Common myeloid progenitor, CD34-positive (primary cell): ENCODE results near the gene USP25.

ENCODE experiments used
- CTCF ChIA-PET: fragments of 350-600 bp; sonication (Branson Sonifier 250); formaldehyde crosslinking; loops from one replicate; lab custom pipeline; 2021; ENCODE audit warnings: antibody characterized with exemption; lab: Charles Lee
- POLR2A ChIA-PET: fragments of 350-600 bp; sonication (Branson Sonifier 250); formaldehyde crosslinking; loops from one replicate; lab custom pipeline; 2021; ENCODE audit warnings: antibody characterized with exemption; lab: Charles Lee
- DNase-seq, 3 donors: peaks; one replicate each; pipeline versions ENCODE4 v3.0.0 to v3.0.0-alpha.2; 2013
- H3K27ac ChIP-seq, 2 experiments: 1 replicate in 1 of 2; 2 replicates in 1 of 2; pipeline ENCODE4 v1.7.0; 2013; ENCODE audit warnings: inconsistent platforms in 2 of 2, low read length in 2 of 2, mild to moderate bottlenecking in 2 of 2, low read depth in 1 of 2, moderate library complexity in 1 of 2; ENCODE audit not compliant: severe bottlenecking in 2 of 2, insufficient read depth in 1 of 2, poor library complexity in 1 of 2
- H3K27me3 ChIP-seq, 5 experiments: replicated peaks in 2 of 5; 1 replicate in 3 of 5; 2 replicates in 2 of 5; pipeline versions ENCODE4 v1.6.1 to v1.7.0; 2013; ENCODE audit warnings: low read length in 4 of 5, mild to moderate bottlenecking in 2 of 5, moderate library complexity in 2 of 5, inconsistent platforms in 1 of 5; ENCODE audit not compliant: insufficient read depth in 5 of 5, control insufficient read depth in 4 of 5
- H3K36me3 ChIP-seq, 4 experiments: 1 replicate in 2 of 4; 2 replicates in 2 of 4; pipeline versions ENCODE4 v1.6.1 to v1.7.0; 2013; ENCODE audit warnings: low read length in 3 of 4, control low read depth in 1 of 4, mild to moderate bottlenecking in 1 of 4; ENCODE audit not compliant: control insufficient read depth in 4 of 4, insufficient read depth in 4 of 4
- H3K4me1 ChIP-seq, 4 experiments: 1 replicate in 3 of 4; 2 replicates in 1 of 4; pipeline versions ENCODE4 v1.6.1 to v1.7.1; 2013; ENCODE audit warnings: low read length in 3 of 4, mild to moderate bottlenecking in 3 of 4, control low read depth in 1 of 4, inconsistent platforms in 1 of 4, moderate library complexity in 1 of 4; ENCODE audit not compliant: control insufficient read depth in 4 of 4, insufficient read depth in 4 of 4; ENCODE audit errors: control extremely low read depth in 1 of 4
- H3K4me3 ChIP-seq, 7 experiments: 1 replicate in 4 of 7; 2 replicates in 3 of 7; pipeline versions ENCODE4 v1.5.1 to v1.7.0; 2013; ENCODE audit warnings: mild to moderate bottlenecking in 7 of 7, low read length in 6 of 7, moderate library complexity in 6 of 7, inconsistent platforms in 2 of 7, low read depth in 2 of 7, control low read depth in 1 of 7; ENCODE audit not compliant: insufficient read depth in 4 of 7, control insufficient read depth in 1 of 7; ENCODE audit errors: extremely low read depth in 1 of 7
- H3K9me3 ChIP-seq, 5 experiments: 1 replicate in 4 of 5; 2 replicates in 1 of 5; pipeline versions ENCODE4 v1.6.1 to v1.7.1; 2013; ENCODE audit warnings: low read length in 4 of 5, mild to moderate bottlenecking in 2 of 5, inconsistent platforms in 1 of 5, low read depth in 1 of 5, moderate library complexity in 1 of 5; ENCODE audit not compliant: control insufficient read depth in 4 of 5, insufficient read depth in 2 of 5; ENCODE audit errors: control extremely low read depth in 1 of 5
- WGBS: methylation state at CpG from one replicate; pipeline ENCODE4 v1.1.5; 2013; ENCODE audit not compliant: insufficient coverage; 5-methylcytosine and 5-hydroxymethylcytosine counted together

Gene USP25

DNA sequence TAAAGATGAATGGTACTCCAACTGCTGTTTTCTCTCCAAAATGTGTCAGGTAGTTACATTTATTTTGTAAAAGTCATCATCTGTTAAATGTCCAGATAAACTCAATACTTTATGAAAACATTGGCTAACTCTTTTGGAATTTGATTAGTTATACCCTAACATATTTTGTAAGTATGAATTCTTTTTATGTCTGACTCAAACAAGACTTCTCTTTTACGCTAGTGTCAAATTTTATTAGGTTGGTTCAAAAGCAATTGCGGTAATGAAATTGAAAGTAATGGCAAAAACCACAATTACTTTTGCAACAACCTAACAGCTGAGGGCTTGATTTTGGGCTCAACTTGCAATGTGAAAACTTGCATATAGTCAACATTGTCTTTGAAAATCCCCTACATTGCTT is 41.0 kb upstream of the USP25 start:
- no CpG with 5 or more reads among the region's 2 CpGs for WGBS
- POLR2A ChIA-PET: no interaction called here
- H3K4me1 ChIP-seq: peaks cover 0 to 16% (median 5%) of the 10 kb centered on the region in 4 experiments
- H3K36me3 ChIP-seq: no peaks in the 10 kb centered on the region
- H3K27ac ChIP-seq: no peak overlapping the region
- no peaks in the 10 kb centered on the region for H3K9me3 ChIP-seq
- CTCF ChIA-PET: no interaction called here
- no peak overlapping the region for H3K4me3 ChIP-seq
- no peaks in the 10 kb centered on the region for H3K27me3 ChIP-seq
- DNase-seq: peak in 2 of 3 donors; percentile 45 to 60

DNA sequence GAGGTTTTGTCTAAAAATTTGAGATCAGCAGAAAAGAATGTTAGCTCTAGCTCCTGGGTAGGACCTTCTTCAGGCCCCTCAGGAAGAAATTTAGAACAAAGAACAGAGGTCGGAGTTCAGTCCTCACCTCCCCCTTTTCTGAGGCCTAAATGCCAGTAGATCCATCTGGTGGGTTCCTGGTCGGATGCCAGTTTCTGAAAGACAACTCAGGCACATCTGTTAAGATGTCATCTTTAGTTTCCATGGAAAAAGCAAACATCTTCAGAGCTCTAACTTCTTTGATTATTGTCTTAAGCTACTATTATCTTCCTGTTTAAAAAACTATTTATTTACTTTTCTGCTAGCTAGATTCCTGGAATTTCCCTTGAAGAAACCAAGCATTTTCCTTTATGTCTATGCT is 37.1 kb upstream of the USP25 start:
- Histone ChIP-seq H3K27me3 (no peaks in the 10 kb centered on the region), H3K4me3 (no peak overlapping the region), H3K4me1 (no peaks in the 10 kb centered on the region), H3K27ac (no peak overlapping the region), H3K9me3 (peaks cover 0 to 2% (median 0%) of the 10 kb centered on the region in 5 experiments), H3K36me3 (no peaks in the 10 kb centered on the region)
- ChIA-PET POLR2A (no interaction called here), CTCF (interaction anchor here (1.0 kb wide), 1 partner anchor 9 kb away, joined by 3 read pairs; no protein-coding TSS in a partner anchor)
- no peak for DNase-seq
- 100% methylated on average over 2 of the region's 2 CpGs for WGBS

DNA sequence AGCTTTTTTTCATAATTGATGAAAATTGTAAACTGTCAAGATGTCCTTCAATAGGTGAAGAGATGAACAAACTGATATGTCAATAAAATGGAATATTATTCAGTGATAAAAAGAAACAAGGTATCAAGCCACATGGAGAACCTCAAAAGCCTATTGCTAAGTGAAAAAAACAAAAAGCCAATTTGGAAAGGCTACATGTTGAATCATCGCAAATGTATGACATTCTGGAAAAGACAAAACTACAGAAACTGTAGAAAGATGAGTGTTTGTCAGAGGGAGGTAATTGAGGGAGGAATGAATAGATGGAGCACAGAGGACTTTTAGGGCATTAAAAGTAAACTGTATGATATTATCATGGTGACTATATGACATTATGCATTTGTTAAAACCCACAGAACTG is 34.5 kb upstream of the USP25 start:
- Histone ChIP-seq H3K9me3 (peaks cover 0 to 2% (median 0%) of the 10 kb centered on the region in 5 experiments), H3K36me3 (no peaks in the 10 kb centered on the region), H3K27me3 (no peaks in the 10 kb centered on the region), H3K27ac (no peak overlapping the region), H3K4me1 (no peaks in the 10 kb centered on the region), H3K4me3 (no peak overlapping the region)
- WGBS: 100% methylated on average over 1 of the region's 1 CpG
- no peak for DNase-seq
- ChIA-PET POLR2A (no interaction called here), CTCF (no interaction called here)

DNA sequence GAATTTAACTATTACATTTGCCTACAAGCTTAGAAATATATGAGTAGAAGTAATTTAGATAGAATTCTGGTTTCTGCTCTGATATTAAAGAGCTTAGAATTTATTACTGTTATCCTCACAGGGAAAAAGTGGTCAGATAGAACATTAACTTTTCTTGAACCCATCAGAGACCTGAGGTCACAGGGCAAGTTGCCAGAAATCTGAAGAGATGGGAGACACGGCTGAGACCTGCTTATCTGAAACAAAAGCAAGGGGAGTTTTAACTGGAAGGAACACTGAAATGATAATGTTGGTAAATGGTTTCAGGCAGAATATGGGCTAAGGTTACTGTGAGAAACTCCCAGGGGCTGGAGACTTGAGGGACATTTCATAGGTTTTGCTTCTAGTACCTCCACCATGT is 28.0 kb upstream of the USP25 start:
- H3K9me3 ChIP-seq: peaks cover 0 to 8% (median 0%) of the 10 kb centered on the region in 5 experiments
- DNase-seq: no peak
- no peak overlapping the region for H3K4me3 ChIP-seq
- H3K27ac ChIP-seq: no peak overlapping the region
- H3K36me3 ChIP-seq: no peaks in the 10 kb centered on the region
- WGBS: 83% methylated on average over 1 of the region's 1 CpG
- H3K4me1 ChIP-seq: no peaks in the 10 kb centered on the region
- POLR2A ChIA-PET: no interaction called here
- CTCF ChIA-PET: interaction anchor here (0.8 kb wide), 1 partner anchor 9 kb away, joined by 3 read pairs; no protein-coding TSS in a partner anchor
- no peaks in the 10 kb centered on the region for H3K27me3 ChIP-seq

DNA sequence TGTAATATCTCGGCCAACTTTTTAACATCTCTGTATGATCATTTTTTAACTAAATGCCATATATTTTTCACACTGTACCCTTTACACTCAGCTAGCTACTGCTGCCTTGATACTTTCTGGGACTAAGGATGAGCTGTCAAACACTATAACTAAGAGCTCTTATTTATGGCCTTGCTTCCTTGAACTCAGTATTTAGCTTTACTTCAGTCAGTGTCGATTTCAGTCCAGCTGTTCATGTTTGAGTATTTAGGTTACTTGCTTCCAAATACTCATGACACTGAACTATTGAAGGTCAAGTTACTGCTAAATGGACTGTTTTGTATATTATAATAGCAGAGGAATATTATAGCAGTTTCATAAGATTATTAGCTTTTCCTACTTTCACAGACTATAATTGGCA is 25.9 kb upstream of the USP25 start:
- DNase-seq: no peak
- no peaks in the 10 kb centered on the region for H3K27me3 ChIP-seq
- no peaks in the 10 kb centered on the region for H3K36me3 ChIP-seq
- no peak overlapping the region for H3K27ac ChIP-seq
- CTCF ChIA-PET: no interaction called here
- no peak overlapping the region for H3K4me3 ChIP-seq
- POLR2A ChIA-PET: no interaction called here
- WGBS: no CpG with 5 or more reads among the region's 2 CpGs
- H3K9me3 ChIP-seq: peaks cover 0 to 8% (median 0%) of the 10 kb centered on the region in 5 experiments
- no peaks in the 10 kb centered on the region for H3K4me1 ChIP-seq

DNA sequence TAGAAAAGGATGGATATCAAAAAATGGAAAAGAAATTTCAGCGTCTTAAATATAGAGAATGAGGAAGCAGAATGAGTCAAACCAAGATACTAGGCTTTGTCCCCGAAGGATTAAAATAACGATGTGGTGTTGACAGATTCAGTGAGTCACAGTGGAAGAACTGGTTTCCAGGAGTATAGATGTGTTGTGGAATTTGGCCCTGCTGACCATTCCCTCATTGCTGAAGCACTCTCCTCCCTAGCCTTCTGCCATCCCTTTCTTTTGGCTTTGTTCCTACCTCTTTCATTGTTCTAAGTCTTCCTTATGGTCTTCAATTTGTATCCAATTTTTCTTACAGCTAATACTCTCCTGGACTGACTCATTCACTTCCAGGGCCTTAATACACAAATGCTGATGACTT is 23.1 kb upstream of the USP25 start:
- no peak overlapping the region for H3K27ac ChIP-seq
- WGBS: 97% methylated on average over 3 of the region's 3 CpGs
- H3K9me3 ChIP-seq: peaks cover 0 to 8% (median 0%) of the 10 kb centered on the region in 5 experiments
- H3K4me1 ChIP-seq: no peaks in the 10 kb centered on the region
- no peaks in the 10 kb centered on the region for H3K36me3 ChIP-seq
- H3K4me3 ChIP-seq: no peak overlapping the region
- ChIA-PET POLR2A (no interaction called here), CTCF (interaction anchor here (0.6 kb wide), 1 partner anchor 1350 kb away, joined by 3 read pairs; no protein-coding TSS in a partner anchor)
- no peaks in the 10 kb centered on the region for H3K27me3 ChIP-seq
- no peak for DNase-seq

DNA sequence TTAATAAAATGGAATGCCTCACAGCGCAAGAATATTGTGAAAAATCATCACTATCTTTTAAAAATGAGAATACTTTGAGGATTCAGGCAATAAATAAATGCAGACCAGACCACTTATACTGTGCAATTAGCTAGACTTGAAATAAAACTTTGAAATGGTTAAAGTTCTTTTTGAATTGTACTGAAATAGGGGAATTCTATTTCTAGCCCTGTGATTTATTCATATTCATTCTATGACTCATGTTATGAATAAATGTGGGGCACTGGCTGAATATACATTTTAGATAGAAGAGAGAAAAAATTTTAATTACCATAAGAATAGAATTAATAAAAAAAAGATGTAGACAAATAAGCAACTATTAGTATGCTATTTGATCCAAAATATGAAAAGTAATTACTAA is 16.4 kb upstream of the USP25 start:
- WGBS: no CpG with 5 or more reads among the region's 1 CpG
- Histone ChIP-seq H3K27ac (no peak overlapping the region), H3K9me3 (no peaks in the 10 kb centered on the region), H3K27me3 (no peaks in the 10 kb centered on the region), H3K36me3 (no peaks in the 10 kb centered on the region), H3K4me3 (no peak overlapping the region), H3K4me1 (no peaks in the 10 kb centered on the region)
- ChIA-PET POLR2A (no interaction called here), CTCF (no interaction called here)
- no peak for DNase-seq
